HG03432 (cell line): ENCODE results near the gene CPSF3.

Experiments used
- ATAC-seq: cut with Tn5 transposase; IDR thresholded peaks from one replicate; pipeline ENCODE4 v1.9.1; 2021; ENCODE audit warnings: mild to moderate bottlenecking, moderate library complexity; ENCODE audit not compliant: unreplicated experiment

CPSF3 gene

GRCh38 chr2:9423100-9423921, at the start of gene CPSF3, which contains the start of gene ITGB1BP1:
CPSF3 (plus strand) TSS chr2:9423654; CDS start chr2:9423774, 120 bp downstream.
ITGB1BP1 (minus strand) TSS chr2:9423528; CDS start chr2:9418697, 4,831 bp downstream.
- ATAC-seq = peak; percentile 88

GRCh38 chr2:9374071-9374730, 49.3 kb upstream of the CPSF3 start:
- ATAC-seq = no peak

- no peak for ATAC-seq
These were observed 47.5 kb upstream of the CPSF3 start for GRCh38 chr2:9375857-9376428.

- ATAC-seq = no peak
These were observed 45.9 kb upstream of the CPSF3 start for GRCh38 chr2:9377461-9378097.

GRCh38 chr2:9378433-9379390, 44.7 kb upstream of the CPSF3 start:
- no peak for ATAC-seq

- ATAC-seq = no peak
These were observed 44.1 kb upstream of the CPSF3 start for GRCh38 chr2:9379391-9379755.

- ATAC-seq = no peak
These were observed 42.5 kb upstream of the CPSF3 start for GRCh38 chr2:9380702-9381628.

- no peak for ATAC-seq
These were observed 40.7 kb upstream of the CPSF3 start for GRCh38 chr2:9382604-9383235.

- no peak for ATAC-seq
These were observed 38.9 kb upstream of the CPSF3 start for GRCh38 chr2:9384521-9384920.

- ATAC-seq = no peak
These were observed 37.6 kb upstream of the CPSF3 start for GRCh38 chr2:9385841-9386240.

GRCh38 chr2:9388199-9388681, 35.2 kb upstream of the CPSF3 start:
- no peak for ATAC-seq

GRCh38 chr2:9388950-9389911, 34.2 kb upstream of the CPSF3 start:
- no peak for ATAC-seq

GRCh38 chr2:9390151-9390850, 33.2 kb upstream of the CPSF3 start:
- no peak for ATAC-seq

GRCh38 chr2:9390991-9391390, 32.5 kb upstream of the CPSF3 start:
- ATAC-seq = no peak

- ATAC-seq = no peak
These were observed 31.3 kb upstream of the CPSF3 start for GRCh38 chr2:9391961-9392720.
